Skeletal muscle satellite cell (primary cell): ENCODE measurements around the gene HLA-DOB.
A peak's percentile ranks its signal among the peaks of the same experiment; 100 is the strongest.
"Not testable (repeated sequence)": the region's sequence is repeated elsewhere in the genome, so short reads cannot be mapped to it uniquely, and the experiment has no call there.

Experiments
- H3K27me3 ChIP-seq: 2 replicates; pipeline ENCODE4 v1.7.0; 2013; ENCODE audit warnings: low read length; ENCODE audit not compliant: control insufficient read depth, insufficient read depth
- H3K36me3 ChIP-seq: 2 replicates; pipeline ENCODE4 v1.7.0; 2013; ENCODE audit warnings: mild to moderate bottlenecking, control low read depth, low read length; ENCODE audit not compliant: insufficient read depth
- H3K4me1 ChIP-seq: 2 replicates; pipeline ENCODE4 v1.7.0; 2013; ENCODE audit warnings: low read length; ENCODE audit not compliant: control insufficient read depth, insufficient read depth
- H3K4me2 ChIP-seq: 2 replicates; pipeline ENCODE4 v1.7.0; 2013; ENCODE audit warnings: mild to moderate bottlenecking, low read length
- H3K4me3 ChIP-seq: 2 replicates; pipeline ENCODE4 v1.7.0; 2013; ENCODE audit warnings: low read length
- H3K9ac ChIP-seq: 2 replicates; pipeline ENCODE4 v1.7.0; 2013; ENCODE audit warnings: mild to moderate bottlenecking, low read depth, low read length, moderate library complexity
- H3K9me3 ChIP-seq: replicated peaks from 2 replicates; pipeline ENCODE4 v1.7.0; 2013; ENCODE audit warnings: mild to moderate bottlenecking, control low read depth, low read length

The HLA-DOB gene

DNA sequence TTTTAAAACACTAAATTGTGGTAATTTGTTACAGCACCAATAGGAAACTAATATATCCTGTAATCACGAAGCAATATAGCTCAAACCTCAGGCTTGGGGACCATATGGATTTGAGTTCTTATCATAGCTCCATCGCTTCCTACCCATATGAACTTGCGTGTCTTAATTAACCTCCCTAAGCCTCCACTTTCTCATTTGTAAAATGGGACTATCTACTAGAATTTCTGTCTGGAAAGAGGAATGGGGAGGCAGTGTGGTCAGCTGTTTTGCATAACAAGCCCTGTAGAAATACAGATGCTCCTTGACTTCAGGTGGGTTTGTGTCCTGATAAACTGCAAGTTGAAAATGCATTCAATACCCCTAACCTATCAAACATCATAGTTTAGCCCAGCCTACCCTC is 17.1 kb downstream of the HLA-DOB start:
- Histone ChIP-seq H3K4me1 (peaks cover 7% of the 10 kb centered on the region), H3K36me3 (no peaks in the 10 kb centered on the region), H3K27me3 (peaks cover 87% of the 10 kb centered on the region), H3K9me3 (no peaks in the 10 kb centered on the region), H3K4me3 (no peak overlapping the region), H3K9ac (no peak overlapping the region), H3K4me2 (no peak overlapping the region)

DNA sequence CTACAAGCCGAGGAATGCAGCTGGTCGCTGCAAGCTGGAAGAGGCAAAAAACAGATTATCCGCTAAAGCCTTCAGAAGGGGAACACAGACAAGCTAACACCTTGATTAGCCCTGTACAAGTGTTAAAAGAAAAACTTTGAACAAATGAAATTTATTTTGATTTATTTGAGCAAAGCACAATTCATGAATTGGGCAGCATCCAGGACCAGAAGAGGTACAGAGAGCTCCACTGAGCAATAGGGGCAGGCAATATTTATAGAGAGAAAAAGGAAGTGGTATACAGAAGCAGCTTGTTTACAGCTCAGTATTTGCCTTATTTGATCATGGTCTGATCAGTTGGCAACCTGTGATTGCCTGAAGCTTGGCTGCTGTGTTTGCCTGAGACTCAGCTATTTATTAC is 17.6 kb downstream of the HLA-DOB start:
- no peaks in the 10 kb centered on the region for H3K9me3 ChIP-seq
- H3K4me3 ChIP-seq, result no peak overlapping the region
- no peak overlapping the region for H3K9ac ChIP-seq
- H3K27me3 ChIP-seq, result peaks cover 87% of the 10 kb centered on the region
- H3K4me1 ChIP-seq, result peaks cover 7% of the 10 kb centered on the region
- no peaks in the 10 kb centered on the region for H3K36me3 ChIP-seq
- no peak overlapping the region for H3K4me2 ChIP-seq

DNA sequence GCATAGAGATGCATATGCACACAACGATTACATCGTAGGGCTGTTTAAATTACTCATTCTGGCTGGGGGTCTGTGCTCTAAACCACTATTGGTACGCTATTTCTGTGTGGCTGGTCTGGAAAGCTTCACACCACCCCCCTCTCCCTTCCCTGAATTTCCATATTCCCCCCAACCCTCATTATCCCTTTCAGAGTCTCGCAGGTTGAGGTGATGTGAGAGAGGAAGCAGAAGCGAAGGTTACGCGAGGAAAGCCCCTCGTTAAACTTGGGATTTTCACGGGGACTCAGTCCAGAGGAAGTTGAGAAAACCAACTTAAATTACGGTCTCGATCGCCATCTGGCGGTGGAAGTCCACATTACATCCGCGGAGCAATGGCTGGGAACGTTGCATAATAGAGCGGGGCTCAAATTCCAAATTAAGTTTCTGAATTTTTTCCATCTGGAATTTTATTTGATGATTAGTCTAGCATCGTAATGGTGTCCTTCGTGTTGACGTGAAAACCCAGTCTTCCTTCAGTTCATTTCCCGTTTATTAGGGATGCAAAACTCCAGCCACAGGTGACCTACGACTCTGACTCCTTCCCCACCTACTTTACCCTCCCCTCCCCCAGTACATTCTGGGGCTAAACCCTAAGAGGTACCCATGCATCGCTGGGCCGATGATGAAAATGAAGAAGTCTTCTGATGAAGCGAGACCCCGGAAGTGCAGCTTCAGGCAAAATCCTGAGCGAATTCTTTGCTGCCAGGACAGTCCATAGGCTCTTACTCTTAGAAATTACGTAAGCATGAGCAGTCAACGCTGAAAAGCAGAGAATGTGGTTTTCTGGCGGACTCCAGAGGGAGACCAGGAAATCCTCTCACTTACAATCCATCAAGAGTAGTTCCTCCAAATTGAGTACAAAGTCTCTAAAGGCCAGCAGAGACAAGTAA is 19.7 kb downstream of the HLA-DOB start:
- Histone ChIP-seq H3K36me3 (no peaks in the 10 kb centered on the region), H3K4me2 (peak overlapping the region; percentile 76), H3K27me3 (peaks cover 86% of the 10 kb centered on the region), H3K9me3 (no peaks in the 10 kb centered on the region), H3K4me3 (peak overlapping the region; percentile 50), H3K4me1 (peaks cover 7% of the 10 kb centered on the region), H3K9ac (peak overlapping the region; percentile 14)

DNA sequence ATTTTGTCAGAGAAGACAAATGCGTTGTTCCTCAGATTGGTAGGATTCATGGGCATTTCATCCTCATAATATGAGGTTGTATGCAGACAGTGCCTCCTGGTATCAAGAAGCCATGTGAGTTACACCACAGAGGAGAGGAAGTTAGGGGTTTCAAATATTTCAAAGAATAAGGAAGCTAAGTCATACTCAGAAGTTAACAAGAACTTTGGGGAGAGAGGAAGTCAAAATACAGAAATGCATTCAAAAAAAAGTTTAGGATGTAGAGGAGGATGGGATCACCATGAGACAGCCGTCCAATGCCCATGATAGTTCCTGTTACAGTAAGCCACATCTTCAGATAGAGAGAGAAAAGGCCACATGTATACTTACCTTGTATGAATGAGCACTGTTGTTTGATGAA is 22.3 kb downstream of the HLA-DOB start:
- no peaks in the 10 kb centered on the region for H3K36me3 ChIP-seq
- H3K27me3 ChIP-seq, result peaks cover 79% of the 10 kb centered on the region
- H3K4me3 ChIP-seq, result no peak overlapping the region
- H3K4me2 ChIP-seq, result no peak overlapping the region
- H3K9ac ChIP-seq, result no peak overlapping the region
- peaks cover 7% of the 10 kb centered on the region for H3K4me1 ChIP-seq
- no peaks in the 10 kb centered on the region for H3K9me3 ChIP-seq

DNA sequence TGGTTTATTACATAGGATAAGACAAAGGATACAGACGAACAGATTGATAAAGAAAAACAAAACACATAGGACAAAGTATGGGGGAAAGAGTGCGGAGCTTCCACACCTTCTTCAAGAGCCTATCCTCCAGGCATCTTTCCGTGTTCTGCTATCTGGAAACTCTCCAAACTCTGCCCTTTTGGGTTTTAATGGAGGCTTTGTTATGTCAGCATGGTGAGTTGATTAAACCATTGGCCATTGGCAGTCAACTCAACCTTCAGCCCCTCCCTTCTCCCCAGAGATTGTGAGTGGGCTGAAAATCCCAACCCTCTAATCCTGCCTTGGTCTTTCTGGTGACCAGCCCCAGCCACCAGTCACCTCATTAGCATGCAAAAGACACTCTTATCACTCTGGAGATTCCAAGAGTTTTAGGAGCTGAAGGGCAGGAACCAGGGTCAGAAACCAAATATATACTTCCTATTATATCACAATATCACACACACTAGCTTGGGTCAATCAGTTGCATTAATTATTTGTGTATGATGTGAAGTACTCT is 23.8 kb downstream of the HLA-DOB start:
- peaks cover 65% of the 10 kb centered on the region for H3K27me3 ChIP-seq
- no peak overlapping the region for H3K4me2 ChIP-seq
- no peak overlapping the region for H3K4me3 ChIP-seq

DNA sequence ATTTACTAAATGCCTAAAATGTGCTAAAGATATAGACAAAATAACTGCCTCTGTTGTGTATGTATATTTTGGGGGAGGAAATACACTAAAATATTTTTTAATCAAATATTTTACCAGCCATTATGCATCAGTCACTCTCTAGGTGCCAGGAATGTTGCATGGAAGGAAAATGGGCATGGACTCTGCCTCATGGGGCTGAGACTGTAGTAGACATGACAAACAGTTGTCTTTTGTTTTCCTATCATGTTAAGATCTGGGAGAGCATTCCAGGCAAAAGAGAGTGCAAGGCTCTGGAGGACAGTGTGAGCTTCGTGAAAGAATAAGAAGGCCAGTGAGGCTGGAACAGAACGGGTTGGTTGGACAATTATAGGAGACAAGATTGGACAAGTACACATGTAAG is 26.5 kb downstream of the HLA-DOB start:
- H3K4me3 ChIP-seq, result no peak overlapping the region
- H3K27me3 ChIP-seq, result peaks cover 48% of the 10 kb centered on the region
- no peaks in the 10 kb centered on the region for H3K9me3 ChIP-seq
- no peak overlapping the region for H3K9ac ChIP-seq
- H3K4me2 ChIP-seq, result no peak overlapping the region
- no peaks in the 10 kb centered on the region for H3K4me1 ChIP-seq
- H3K36me3 ChIP-seq, result no peaks in the 10 kb centered on the region

More for the DNA sequence above, 23.8 kb downstream of the HLA-DOB start:
- Histone ChIP-seq H3K4me1 (peaks cover 7% of the 10 kb centered on the region), H3K9ac (no peak overlapping the region), H3K9me3 (no peaks in the 10 kb centered on the region), H3K36me3 (no peaks in the 10 kb centered on the region)

DNA sequence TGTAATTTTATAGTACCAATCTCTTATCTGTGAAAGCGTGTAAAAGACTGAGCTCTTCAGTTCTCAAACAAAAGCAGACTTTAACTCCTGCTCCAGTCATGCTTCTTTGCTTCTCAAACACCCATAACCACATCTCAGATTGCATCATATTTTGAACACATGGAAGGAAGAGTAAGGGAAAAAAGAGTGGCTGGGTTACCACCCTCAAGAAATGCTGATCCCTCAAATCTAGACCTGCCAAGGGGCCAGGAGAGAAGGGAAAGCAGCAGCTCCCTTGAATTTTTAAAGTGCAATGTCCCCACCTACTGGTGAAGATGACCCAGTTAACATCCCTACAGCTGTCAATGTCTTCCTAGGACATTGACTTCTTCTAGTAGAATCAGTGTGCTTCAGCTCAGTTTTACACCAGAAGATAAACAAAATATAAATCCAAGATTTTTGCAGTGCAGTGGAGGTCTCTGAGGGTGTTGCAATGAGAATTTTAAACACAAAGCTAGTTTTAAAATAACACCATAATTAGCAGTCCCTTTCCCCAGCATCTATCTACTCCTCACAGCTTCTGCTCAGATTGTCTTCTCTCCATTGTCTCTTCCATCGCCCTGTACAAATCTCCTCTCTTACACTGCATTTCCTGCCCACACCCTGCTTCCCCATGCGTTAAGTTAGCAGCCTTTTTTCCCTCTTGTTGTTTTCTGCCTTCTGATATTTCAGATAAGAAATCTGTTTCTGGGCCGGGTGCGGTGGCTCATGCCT is 30.8 kb downstream of the HLA-DOB start:
- Histone ChIP-seq H3K4me2 (no peak overlapping the region), H3K9ac (no peak overlapping the region), H3K4me1 (no peaks in the 10 kb centered on the region), H3K27me3 (peaks cover 19% of the 10 kb centered on the region), H3K4me3 (no peak overlapping the region), H3K36me3 (no peaks in the 10 kb centered on the region), H3K9me3 (no peaks in the 10 kb centered on the region)

DNA sequence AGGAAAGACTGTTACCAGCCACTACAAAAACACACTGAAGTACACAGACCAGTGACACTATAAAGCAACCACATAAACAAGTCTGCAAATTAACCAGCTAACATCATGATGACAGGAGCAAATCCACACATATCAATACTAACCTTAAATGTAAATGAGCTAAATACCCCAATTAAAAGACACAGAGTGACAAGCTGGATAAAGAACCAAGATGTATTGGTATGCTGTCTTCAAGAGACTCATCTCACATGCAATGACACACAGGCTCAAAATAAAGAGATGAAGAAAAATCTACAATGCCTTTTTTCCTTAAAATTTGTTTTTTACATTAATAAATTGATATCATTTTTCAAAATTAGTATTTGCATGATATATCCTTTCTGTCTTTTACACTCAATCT is 33.9 kb downstream of the HLA-DOB start:
- H3K4me3 ChIP-seq, H3K4me1 ChIP-seq: not testable (repeated sequence)
- H3K27me3 ChIP-seq, result peaks cover 27% of the 10 kb centered on the region

DNA sequence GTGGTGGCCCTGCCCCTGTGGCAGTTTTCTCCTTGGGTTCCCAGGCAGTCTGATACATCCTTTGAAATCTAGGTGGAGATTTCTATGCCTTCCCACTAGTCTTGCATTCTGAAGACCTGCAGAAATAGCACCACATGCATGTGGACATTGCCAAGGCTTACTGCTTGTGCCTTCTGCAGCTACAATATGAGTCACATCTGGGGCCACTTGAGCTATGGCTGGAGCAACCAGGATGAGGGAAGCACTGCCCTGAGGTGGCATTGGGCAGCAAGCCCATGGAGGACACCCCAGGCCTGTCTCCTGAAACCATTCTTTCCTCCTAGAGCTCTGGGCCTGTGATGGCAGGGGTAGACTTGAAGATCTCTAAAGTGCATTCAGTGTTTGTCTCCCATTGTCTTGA is 37.8 kb downstream of the HLA-DOB start:
- Histone ChIP-seq H3K4me1 (no peaks in the 10 kb centered on the region), H3K9ac (no peak overlapping the region), H3K4me3 (no peak overlapping the region), H3K36me3 (no peaks in the 10 kb centered on the region), H3K27me3 (peaks cover 35% of the 10 kb centered on the region), H3K9me3 (no peaks in the 10 kb centered on the region), H3K4me2 (no peak overlapping the region)

More for the DNA sequence above, 33.9 kb downstream of the HLA-DOB start:
- H3K4me2 ChIP-seq, H3K36me3 ChIP-seq, H3K9me3 ChIP-seq, H3K9ac ChIP-seq: not testable (repeated sequence)

DNA sequence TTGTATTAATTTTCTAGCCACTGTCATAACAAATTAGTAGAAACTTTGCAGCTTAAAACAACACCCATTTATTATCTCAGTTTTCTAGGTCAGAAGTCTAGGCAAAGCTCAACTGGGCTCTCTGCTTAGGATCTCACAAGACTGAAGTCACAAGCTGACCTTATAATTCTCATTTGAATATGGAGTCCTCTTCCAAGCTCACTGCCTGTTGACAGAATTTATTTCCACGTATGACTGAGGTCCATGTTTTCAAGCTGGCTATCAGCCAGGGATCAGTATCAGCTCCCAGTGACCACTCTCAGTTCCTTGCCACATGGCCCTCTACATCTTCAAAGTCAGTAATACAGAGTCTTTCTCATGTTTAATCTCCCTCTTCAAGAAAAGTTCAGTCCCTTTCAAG is 41.7 kb downstream of the HLA-DOB start:
- Histone ChIP-seq H3K9me3 (no peaks in the 10 kb centered on the region), H3K4me3 (no peak overlapping the region), H3K9ac (no peak overlapping the region), H3K36me3 (no peaks in the 10 kb centered on the region), H3K4me2 (no peak overlapping the region), H3K27me3 (peaks cover 43% of the 10 kb centered on the region), H3K4me1 (no peaks in the 10 kb centered on the region)

DNA sequence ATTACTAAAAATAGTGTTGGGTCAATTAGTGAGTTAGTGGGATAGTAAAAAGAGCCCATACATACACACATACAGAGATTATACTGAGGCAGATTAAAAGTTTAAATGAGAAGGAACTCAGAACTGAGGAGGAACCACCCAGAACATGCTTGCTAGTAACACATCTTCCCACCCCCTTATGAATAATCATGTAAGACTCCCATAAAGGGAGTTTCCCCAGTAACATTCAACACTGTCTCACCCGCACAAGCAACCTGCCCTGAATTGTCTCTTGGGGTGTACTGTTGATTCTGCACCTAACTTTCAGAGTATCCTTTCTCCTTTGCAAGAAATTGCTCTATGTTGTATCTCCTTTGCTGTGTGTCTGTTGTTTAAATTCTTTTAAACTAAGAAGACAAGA is 42.4 kb downstream of the HLA-DOB start:
- Histone ChIP-seq H3K9ac (no peak overlapping the region), H3K9me3 (no peaks in the 10 kb centered on the region), H3K4me1 (no peaks in the 10 kb centered on the region), H3K36me3 (no peaks in the 10 kb centered on the region), H3K4me2 (no peak overlapping the region), H3K27me3 (peaks cover 40% of the 10 kb centered on the region), H3K4me3 (no peak overlapping the region)
